CD8-positive, alpha-beta memory T cell (primary cell): Measurements from ENCODE around the gene GIPC2. TPM values are rescaled to one million over a fixed set of nuclear protein-coding genes. Genes with fewer than 3 reads are reported as not detected.

Experiments used
- CTCF ChIA-PET: fragments of 350-600 bp; sonication (Branson Sonifier 250); formaldehyde crosslinking; loops from one replicate; lab custom pipeline; 2021; ENCODE audit warnings: antibody characterized with exemption; lab: Charles Lee
- POLR2A ChIA-PET: fragments of 350-600 bp; sonication (Branson Sonifier 250); formaldehyde crosslinking; loops from one replicate; lab custom pipeline; 2021; ENCODE audit warnings: antibody characterized with exemption; lab: Charles Lee
- DNase-seq, 5 donors: peaks; one replicate each; pipeline versions ENCODE4 v3.0.0 to v3.0.0-alpha.2; 2020 to 2022; ENCODE audit warnings: mixed read lengths in 1 of 5
- H3K27ac ChIP-seq: one replicate; pipeline ENCODE4 v1.7.0; 2013; ENCODE audit warnings: low read depth, mild to moderate bottlenecking, low read length, moderate library complexity
- H3K27me3 ChIP-seq: 2 replicates; pipeline ENCODE4 v1.7.0; 2013; ENCODE audit warnings: low read length, mild to moderate bottlenecking; ENCODE audit not compliant: insufficient read depth, poor library complexity, severe bottlenecking
- H3K36me3 ChIP-seq: 2 replicates; pipeline ENCODE4 v1.7.0; 2013; ENCODE audit warnings: mild to moderate bottlenecking, low read length, moderate library complexity; ENCODE audit not compliant: insufficient read depth
- H3K4me1 ChIP-seq: 2 replicates; pipeline ENCODE4 v1.7.0; 2013; ENCODE audit warnings: mild to moderate bottlenecking, low read length, moderate library complexity; ENCODE audit not compliant: insufficient read depth
- H3K4me3 ChIP-seq: 2 replicates; pipeline ENCODE4 v1.7.0; 2013; ENCODE audit warnings: mild to moderate bottlenecking, low read length
- H3K9me3 ChIP-seq: 2 replicates; pipeline ENCODE4 v1.7.0; 2013; ENCODE audit warnings: mild to moderate bottlenecking, low read length
- H3K27ac Mint-ChIP-seq, 8 donors: one replicate each; pipeline ENCODE4 v1.8.0; 2020 to 2021; ENCODE audit warnings: mixed read lengths in 8 of 8, mild to moderate bottlenecking in 6 of 8, inconsistent platforms in 3 of 8, moderate library complexity in 3 of 8
- H3K27me3 Mint-ChIP-seq, 2 donors: one replicate each; pipeline ENCODE4 v1.8.0; 2020 to 2021; ENCODE audit warnings: mixed read lengths in 2 of 2, mild to moderate bottlenecking in 1 of 2, moderate library complexity in 1 of 2
- H3K36me3 Mint-ChIP-seq, 3 donors: one replicate each; pipeline ENCODE4 v1.8.0; 2020 to 2021; ENCODE audit warnings: mixed read lengths in 3 of 3, inconsistent platforms in 1 of 3, mild to moderate bottlenecking in 1 of 3
- H3K4me1 Mint-ChIP-seq, 3 donors: one replicate each; pipeline ENCODE4 v1.8.0; 2020 to 2021; ENCODE audit warnings: mixed read lengths in 3 of 3, inconsistent platforms in 1 of 3, mild to moderate bottlenecking in 1 of 3
- H3K4me3 Mint-ChIP-seq, 7 donors: one replicate each; pipeline ENCODE4 v1.8.0; 2020 to 2021; ENCODE audit warnings: mixed read lengths in 7 of 7, mild to moderate bottlenecking in 6 of 7, moderate library complexity in 4 of 7, inconsistent platforms in 2 of 7
- H3K9me3 Mint-ChIP-seq, 5 donors: one replicate each; pipeline ENCODE4 v1.8.0; 2020 to 2022; ENCODE audit warnings: mixed read lengths in 5 of 5, mild to moderate bottlenecking in 3 of 5, moderate library complexity in 2 of 5, inconsistent platforms in 1 of 5
- polyA plus RNA-seq: library from polyadenylated mRNA; unstranded; fragments of 300-500 nt; fragmentation: Illumina TruSeq; gene quantifications from one replicate; pipeline ENCODE4 v1.2.3, GENCODE V29; 2021
- total RNA-seq, 2 experiments: library from RNA; stranded (reverse); gene quantifications; one replicate each; pipeline ENCODE4 v1.2.3, GENCODE V29; 2021

GIPC2 gene
- total and polyA plus RNA-seq, 3 experiments from 2014 or later, result 0.24 to 0.40 (median 0.35) TPM

DNA sequence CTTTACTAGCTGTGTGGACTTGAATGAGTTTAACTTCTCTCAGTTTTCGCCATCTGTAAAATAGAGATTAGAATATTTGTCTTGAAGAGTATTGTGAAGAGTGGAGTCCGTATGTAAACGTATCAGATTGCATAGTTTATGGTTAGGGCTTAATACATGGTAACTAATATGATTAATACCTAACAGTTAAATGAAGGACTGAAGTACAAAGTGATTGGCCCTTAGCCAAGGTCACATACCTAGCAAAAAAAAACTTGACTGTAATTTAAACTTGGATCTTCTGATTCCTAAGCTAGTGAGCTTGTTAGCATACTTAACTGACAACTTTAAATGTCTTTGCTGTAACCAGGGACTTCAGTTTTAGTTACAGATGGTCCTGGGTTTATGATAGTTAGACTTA lies 1.9 kb downstream of the GIPC2 start:
- H3K4me3 ChIP-seq, result no peak overlapping the region
- DNase-seq, result no peak
- ChIA-PET POLR2A (no interaction called here), CTCF (no interaction called here)
- H3K27me3 ChIP-seq, result peaks cover 18% of the 10 kb centered on the region
- H3K36me3 ChIP-seq, result no peaks in the 10 kb centered on the region
- H3K4me1 ChIP-seq, result peaks cover 7% of the 10 kb centered on the region
- no peak overlapping the region for H3K27ac ChIP-seq
- H3K36me3 Mint-ChIP-seq, result peaks cover 0 to 8% (median 0%) of the 10 kb centered on the region in 3 donors
- no peaks in the 10 kb centered on the region for H3K9me3 ChIP-seq
- peaks cover 25 to 44% of the 10 kb centered on the region in 2 donors for H3K27me3 Mint-ChIP-seq
- H3K27ac Mint-ChIP-seq, result no peak overlapping the region
- peaks cover 17 to 25% (median 18%) of the 10 kb centered on the region in 3 donors for H3K4me1 Mint-ChIP-seq
- H3K9me3 Mint-ChIP-seq, result no peaks in the 10 kb centered on the region
- peak overlapping the region in 3 of 7 donors; percentile 23 to 35 (median 23) for H3K4me3 Mint-ChIP-seq

- peaks cover 18% of the 10 kb centered on the region for H3K27me3 ChIP-seq
- peaks cover 7% of the 10 kb centered on the region for H3K4me1 ChIP-seq
- peaks cover 0 to 8% (median 0%) of the 10 kb centered on the region in 3 donors for H3K36me3 Mint-ChIP-seq
- H3K27me3 Mint-ChIP-seq, result peaks cover 28 to 44% of the 10 kb centered on the region in 2 donors
- no peak overlapping the region for H3K4me3 ChIP-seq
- H3K36me3 ChIP-seq, result no peaks in the 10 kb centered on the region
- POLR2A ChIA-PET, result no interaction called here
- H3K27ac Mint-ChIP-seq, result no peak overlapping the region
- no peak overlapping the region for H3K4me3 Mint-ChIP-seq
- no peaks in the 10 kb centered on the region for H3K9me3 Mint-ChIP-seq
- no peak for DNase-seq
- CTCF ChIA-PET, result no interaction called here
- H3K4me1 Mint-ChIP-seq, result peaks cover 17 to 25% (median 18%) of the 10 kb centered on the region in 3 donors
- no peak overlapping the region for H3K27ac ChIP-seq
- no peaks in the 10 kb centered on the region for H3K9me3 ChIP-seq
Measured at GRCh38 chr1:78048446-78048845, 2.7 kb downstream of the GIPC2 start.

DNA sequence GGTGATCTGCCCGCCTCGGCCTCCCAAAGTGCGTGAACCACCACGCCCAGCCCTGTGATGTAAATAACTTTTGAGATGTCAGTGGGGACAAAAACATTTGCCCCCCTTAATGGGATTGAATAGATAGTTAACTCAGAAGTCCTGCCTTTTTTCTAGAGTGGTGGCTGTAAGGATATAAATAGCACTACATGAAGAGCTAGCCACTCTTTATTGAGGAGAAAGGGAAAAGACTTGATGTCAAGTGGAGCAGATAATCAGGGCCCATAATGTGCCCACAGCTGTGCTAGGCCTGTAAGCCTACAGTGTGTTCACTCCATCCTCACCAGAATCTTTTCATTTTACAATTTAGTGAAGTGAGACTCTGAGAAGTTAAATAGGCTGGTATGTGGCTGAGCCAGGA lies 3.6 kb downstream of the GIPC2 start:
- Mint-ChIP-seq H3K27ac (no peak overlapping the region), H3K36me3 (peaks cover 0 to 8% (median 0%) of the 10 kb centered on the region in 3 donors), H3K27me3 (peaks cover 28 to 44% of the 10 kb centered on the region in 2 donors), H3K4me3 (no peak overlapping the region), H3K9me3 (no peaks in the 10 kb centered on the region), H3K4me1 (peaks cover 17 to 25% (median 18%) of the 10 kb centered on the region in 3 donors)
- Histone ChIP-seq H3K27ac (no peak overlapping the region), H3K4me1 (peaks cover 7% of the 10 kb centered on the region), H3K27me3 (peaks cover 18% of the 10 kb centered on the region), H3K4me3 (no peak overlapping the region), H3K9me3 (no peaks in the 10 kb centered on the region), H3K36me3 (no peaks in the 10 kb centered on the region)
- POLR2A ChIA-PET, result no interaction called here
- CTCF ChIA-PET, result no interaction called here
- no peak for DNase-seq

DNA sequence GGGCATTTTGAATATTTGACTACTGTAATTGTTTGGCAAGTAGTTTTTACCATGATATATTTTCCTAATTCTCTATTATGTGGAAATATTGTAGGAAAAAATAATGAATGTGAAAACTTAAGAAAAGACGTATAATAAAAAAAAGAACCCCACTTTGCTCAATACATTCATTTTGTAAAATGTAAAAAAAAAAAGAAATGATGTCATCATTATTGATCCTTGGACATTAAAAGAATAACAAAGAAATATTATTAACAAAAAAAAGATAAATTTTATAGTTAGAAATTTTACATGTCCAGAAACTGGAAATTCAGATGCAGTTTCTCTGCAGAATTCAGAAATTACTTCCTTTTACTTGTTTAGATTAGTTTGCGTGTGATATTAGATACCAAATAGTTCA lies 5.2 kb downstream of the GIPC2 start:
- peaks cover 16 to 31% of the 10 kb centered on the region in 2 donors for H3K27me3 Mint-ChIP-seq
- peaks cover 6 to 17% (median 7%) of the 10 kb centered on the region in 3 donors for H3K4me1 Mint-ChIP-seq
- Histone ChIP-seq H3K4me3 (no peak overlapping the region), H3K4me1 (peaks cover 7% of the 10 kb centered on the region), H3K27ac (no peak overlapping the region), H3K36me3 (no peaks in the 10 kb centered on the region), H3K9me3 (no peaks in the 10 kb centered on the region), H3K27me3 (peaks cover 13% of the 10 kb centered on the region)
- CTCF ChIA-PET, result interaction anchor here (1.0 kb wide), 1 partner anchor 11 kb away, joined by 3 read pairs; no protein-coding TSS in a partner anchor
- H3K27ac Mint-ChIP-seq, result no peak overlapping the region
- DNase-seq, result no peak
- H3K36me3 Mint-ChIP-seq, result peaks cover 0 to 8% (median 0%) of the 10 kb centered on the region in 3 donors
- POLR2A ChIA-PET, result no interaction called here
- no peak overlapping the region for H3K4me3 Mint-ChIP-seq
- no peaks in the 10 kb centered on the region for H3K9me3 Mint-ChIP-seq

DNA sequence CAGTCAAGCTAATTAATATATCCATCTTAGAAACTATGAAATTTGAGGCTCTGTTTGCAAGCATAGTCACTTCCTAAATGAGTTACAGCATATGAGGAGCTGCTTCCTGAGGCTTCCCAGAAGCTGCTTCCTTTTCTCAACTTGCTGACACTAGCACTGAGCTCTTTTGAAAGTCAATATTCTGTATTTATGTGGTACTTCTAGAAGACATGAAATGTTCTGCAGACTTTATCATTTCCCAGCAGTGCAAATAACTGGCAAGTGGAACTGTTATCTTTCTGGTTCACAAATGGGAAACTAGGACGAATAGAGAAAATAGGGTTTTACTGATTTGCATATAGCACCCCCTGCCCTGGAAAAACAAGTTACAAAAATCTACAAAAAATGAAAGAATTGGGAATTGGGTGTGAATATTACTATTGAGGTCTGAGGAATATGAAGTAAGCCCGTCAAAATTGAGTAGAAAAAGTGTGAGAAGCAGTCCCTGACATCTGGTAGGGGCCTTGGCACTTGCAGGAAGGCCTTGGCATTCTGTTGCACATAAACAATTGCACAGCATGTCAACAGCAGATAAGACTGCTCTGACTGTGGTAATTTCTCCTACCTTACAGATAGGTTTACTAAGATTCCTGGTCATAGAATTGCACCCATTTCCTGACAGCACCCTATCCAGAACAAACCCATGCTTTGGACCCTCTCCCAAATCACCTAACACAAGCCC lies 7.1 kb downstream of the GIPC2 start:
- H3K27ac ChIP-seq, result no peak overlapping the region
- H3K4me1 ChIP-seq, result no peaks in the 10 kb centered on the region
- DNase-seq, result no peak
- Mint-ChIP-seq H3K27me3 (peaks cover 13 to 14% of the 10 kb centered on the region in 2 donors), H3K4me1 (peaks cover 0 to 3% (median 0%) of the 10 kb centered on the region in 3 donors), H3K27ac (peak overlapping the region in 1 of 8 donors; percentile 15), H3K36me3 (peaks cover 0 to 7% (median 0%) of the 10 kb centered on the region in 3 donors), H3K4me3 (no peak overlapping the region), H3K9me3 (no peaks in the 10 kb centered on the region)
- H3K9me3 ChIP-seq, result no peaks in the 10 kb centered on the region
- no peak overlapping the region for H3K4me3 ChIP-seq
- H3K27me3 ChIP-seq, result no peaks in the 10 kb centered on the region
- H3K36me3 ChIP-seq, result no peaks in the 10 kb centered on the region
- ChIA-PET CTCF (no interaction called here), POLR2A (no interaction called here)

DNA sequence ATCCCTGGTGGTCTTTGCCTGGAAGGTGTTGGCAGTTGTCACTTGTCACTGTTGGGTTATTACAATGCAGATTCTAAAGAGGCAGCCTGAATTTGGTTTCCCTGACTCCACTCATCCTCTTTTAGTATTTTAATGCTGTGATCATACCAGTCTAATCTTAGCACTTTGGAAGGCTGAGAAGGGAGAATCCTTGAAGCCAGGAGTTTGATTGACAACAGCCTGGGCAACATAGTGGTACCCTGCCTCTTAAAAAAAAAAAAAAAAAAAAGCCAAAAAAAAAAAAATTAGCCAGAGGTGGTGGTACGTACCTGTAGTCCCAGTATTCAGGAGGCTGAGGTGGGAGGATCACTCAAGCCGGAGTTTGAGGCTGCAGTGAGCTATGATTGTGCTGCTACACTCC lies 7.7 kb downstream of the GIPC2 start:
- CTCF ChIA-PET, result no interaction called here
- no peak overlapping the region for H3K4me3 Mint-ChIP-seq

DNA sequence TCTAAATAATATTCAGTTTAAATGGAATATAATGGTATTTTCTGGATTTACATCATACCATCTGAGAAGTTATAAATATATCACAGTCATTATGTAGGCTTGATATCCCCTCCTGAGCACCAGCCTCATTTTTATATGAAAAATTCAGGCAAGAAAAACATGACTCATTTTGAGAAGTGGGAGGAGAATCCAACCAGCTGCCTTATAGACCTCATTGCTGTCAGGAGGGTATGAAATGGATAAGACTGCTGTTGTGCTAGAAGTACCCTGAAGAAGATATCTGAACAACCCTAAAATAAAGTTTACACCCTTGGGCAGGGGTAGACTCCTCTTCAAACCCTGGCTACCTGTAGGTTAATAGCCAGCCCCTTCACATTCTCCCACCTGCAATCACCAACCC lies 8.8 kb downstream of the GIPC2 start:
- no peak for DNase-seq
- POLR2A ChIA-PET, result no interaction called here
- Histone ChIP-seq H3K36me3 (no peaks in the 10 kb centered on the region), H3K27me3 (no peaks in the 10 kb centered on the region), H3K4me3 (no peak overlapping the region), H3K9me3 (no peaks in the 10 kb centered on the region), H3K27ac (no peak overlapping the region), H3K4me1 (no peaks in the 10 kb centered on the region)
- Mint-ChIP-seq H3K9me3 (no peaks in the 10 kb centered on the region), H3K4me3 (peak overlapping the region in 1 of 7 donors; percentile 59), H3K27ac (no peak overlapping the region), H3K4me1 (peaks cover 0 to 3% (median 0%) of the 10 kb centered on the region in 3 donors), H3K36me3 (peaks cover 0 to 5% (median 0%) of the 10 kb centered on the region in 3 donors), H3K27me3 (peaks cover 5 to 10% of the 10 kb centered on the region in 2 donors)
- CTCF ChIA-PET, result no interaction called here

More for the DNA sequence above, 7.7 kb downstream of the GIPC2 start:
- H3K27ac Mint-ChIP-seq, result peak overlapping the region in 1 of 8 donors; percentile 7
- H3K9me3 ChIP-seq, result no peaks in the 10 kb centered on the region
- H3K27me3 ChIP-seq, result no peaks in the 10 kb centered on the region
- H3K9me3 Mint-ChIP-seq, result no peaks in the 10 kb centered on the region
- POLR2A ChIA-PET, result no interaction called here
- H3K36me3 ChIP-seq, result no peaks in the 10 kb centered on the region
- H3K4me1 Mint-ChIP-seq, result peaks cover 0 to 3% (median 0%) of the 10 kb centered on the region in 3 donors
- DNase-seq, result no peak
- peaks cover 0 to 5% (median 0%) of the 10 kb centered on the region in 3 donors for H3K36me3 Mint-ChIP-seq
- peaks cover 9 to 11% of the 10 kb centered on the region in 2 donors for H3K27me3 Mint-ChIP-seq
- H3K4me1 ChIP-seq, result no peaks in the 10 kb centered on the region
- no peak overlapping the region for H3K27ac ChIP-seq
- no peak overlapping the region for H3K4me3 ChIP-seq

GRCh38 chr1:78054972-78055371 lies 9.2 kb downstream of the GIPC2 start:
- no peaks in the 10 kb centered on the region for H3K9me3 Mint-ChIP-seq
- DNase-seq, result no peak
- H3K27me3 ChIP-seq, result no peaks in the 10 kb centered on the region
- peak overlapping the region in 1 of 7 donors; percentile 59 for H3K4me3 Mint-ChIP-seq
- H3K4me3 ChIP-seq, result no peak overlapping the region
- H3K4me1 ChIP-seq, result no peaks in the 10 kb centered on the region
- no peak overlapping the region for H3K27ac ChIP-seq
- peaks cover 5 to 10% of the 10 kb centered on the region in 2 donors for H3K27me3 Mint-ChIP-seq
- no peaks in the 10 kb centered on the region for H3K36me3 ChIP-seq
- H3K4me1 Mint-ChIP-seq, result peaks cover 0 to 3% (median 0%) of the 10 kb centered on the region in 3 donors
- H3K36me3 Mint-ChIP-seq, result peaks cover 0 to 5% (median 0%) of the 10 kb centered on the region in 3 donors
- ChIA-PET POLR2A (no interaction called here), CTCF (no interaction called here)
- H3K27ac Mint-ChIP-seq, result no peak overlapping the region
- no peaks in the 10 kb centered on the region for H3K9me3 ChIP-seq
